ENCODE data around the gene CDK18. TPM values are rescaled to one million over a fixed set of nuclear protein-coding genes. Genes with fewer than 3 reads are reported as not detected.
"Not testable (repeated sequence)": the region's sequence is repeated elsewhere in the genome, so short reads cannot be mapped to it uniquely, and the experiment has no call there.

The CDK18 gene
- total and polyA plus RNA-seq, 4 donors = 2.4 to 3.7 (median 3.1) TPM

- not testable (repeated sequence) for H3K27me3 ChIP-seq (ENCODE audit: control insufficient read depth in 4 of 4, insufficient read depth in 4 of 4, low read length in 3 of 4)
- WGBS = 90% methylated on average over 11 of the region's 11 CpGs
Observed at GRCh38 chr1:205482587-205482986, 21.9 kb upstream of the CDK18 start.

DNA sequence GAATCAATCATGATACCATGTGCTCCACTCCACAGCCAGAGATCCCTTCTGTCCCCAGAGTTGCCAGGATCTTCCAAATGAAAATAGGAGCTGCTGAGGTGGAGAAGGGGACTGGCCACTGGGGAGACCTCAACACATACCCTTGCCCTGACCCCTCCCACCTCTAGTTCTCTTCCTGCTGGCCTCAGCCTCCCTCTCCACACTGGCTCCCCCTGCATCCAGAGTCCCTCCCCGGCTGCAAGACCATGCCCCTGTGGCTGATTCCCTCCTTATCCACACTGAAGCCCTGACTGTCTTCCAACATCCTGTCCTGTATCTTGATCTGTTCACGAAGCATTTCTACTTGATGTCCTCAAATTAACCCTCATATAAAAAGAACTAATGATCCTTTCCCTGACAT is 21.1 kb upstream of the CDK18 start:
- 38% methylated on average over 2 of the region's 2 CpGs for WGBS
- no peak overlapping the region for H3K27ac ChIP-seq (ENCODE audit: low read depth in 1 of 2, low read length in 2 of 2)
- no peaks in the 10 kb centered on the region for H3K9me3 ChIP-seq (ENCODE audit: control insufficient read depth in 4 of 4, low read length in 3 of 4)
- H3K4me1 ChIP-seq (ENCODE audit: control insufficient read depth in 4 of 4, insufficient read depth in 4 of 4, low read length in 3 of 4) = peaks cover 0 to 6% (median 0%) of the 10 kb centered on the region in 4 donors
- peaks cover 0 to 3% (median 0%) of the 10 kb centered on the region in 4 donors for H3K27me3 ChIP-seq (ENCODE audit: control insufficient read depth in 4 of 4, insufficient read depth in 4 of 4, low read length in 3 of 4)
- DNase-seq (ENCODE audit: low spot score) = no peak
- TF ChIP-seq, protein P1, sequence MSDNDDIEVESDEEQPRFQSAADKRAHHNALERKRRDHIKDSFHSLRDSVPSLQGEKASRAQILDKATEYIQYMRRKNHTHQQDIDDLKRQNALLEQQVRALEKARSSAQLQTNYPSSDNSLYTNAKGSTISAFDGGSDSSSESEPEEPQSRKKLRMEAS (IDR thresholded peaks at IDR 0.05) = no peak
- TF ChIP-seq HNF4G (IDR thresholded peaks at IDR 0.05) = no peak
- TF ChIP-seq, protein P2, sequence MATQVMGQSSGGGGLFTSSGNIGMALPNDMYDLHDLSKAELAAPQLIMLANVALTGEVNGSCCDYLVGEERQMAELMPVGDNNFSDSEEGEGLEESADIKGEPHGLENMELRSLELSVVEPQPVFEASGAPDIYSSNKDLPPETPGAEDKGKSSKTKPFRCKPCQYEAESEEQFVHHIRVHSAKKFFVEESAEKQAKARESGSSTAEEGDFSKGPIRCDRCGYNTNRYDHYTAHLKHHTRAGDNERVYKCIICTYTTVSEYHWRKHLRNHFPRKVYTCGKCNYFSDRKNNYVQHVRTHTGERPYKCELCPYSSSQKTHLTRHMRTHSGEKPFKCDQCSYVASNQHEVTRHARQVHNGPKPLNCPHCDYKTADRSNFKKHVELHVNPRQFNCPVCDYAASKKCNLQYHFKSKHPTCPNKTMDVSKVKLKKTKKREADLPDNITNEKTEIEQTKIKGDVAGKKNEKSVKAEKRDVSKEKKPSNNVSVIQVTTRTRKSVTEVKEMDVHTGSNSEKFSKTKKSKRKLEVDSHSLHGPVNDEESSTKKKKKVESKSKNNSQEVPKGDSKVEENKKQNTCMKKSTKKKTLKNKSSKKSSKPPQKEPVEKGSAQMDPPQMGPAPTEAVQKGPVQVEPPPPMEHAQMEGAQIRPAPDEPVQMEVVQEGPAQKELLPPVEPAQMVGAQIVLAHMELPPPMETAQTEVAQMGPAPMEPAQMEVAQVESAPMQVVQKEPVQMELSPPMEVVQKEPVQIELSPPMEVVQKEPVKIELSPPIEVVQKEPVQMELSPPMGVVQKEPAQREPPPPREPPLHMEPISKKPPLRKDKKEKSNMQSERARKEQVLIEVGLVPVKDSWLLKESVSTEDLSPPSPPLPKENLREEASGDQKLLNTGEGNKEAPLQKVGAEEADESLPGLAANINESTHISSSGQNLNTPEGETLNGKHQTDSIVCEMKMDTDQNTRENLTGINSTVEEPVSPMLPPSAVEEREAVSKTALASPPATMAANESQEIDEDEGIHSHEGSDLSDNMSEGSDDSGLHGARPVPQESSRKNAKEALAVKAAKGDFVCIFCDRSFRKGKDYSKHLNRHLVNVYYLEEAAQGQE (IDR thresholded peaks at IDR 0.05) = no peak
- TF ChIP-seq FOXA2 (IDR thresholded peaks at IDR 0.05) = no peak
- no peak for TF ChIP-seq YY1 (IDR thresholded peaks at IDR 0.05)
- no peak for TF ChIP-seq RXRA (IDR thresholded peaks at IDR 0.05)
- TF ChIP-seq ZBTB33 (IDR thresholded peaks at IDR 0.05) = no peak
- no peak for TF ChIP-seq HNF4A (conservative IDR thresholded peaks at IDR 0.05)
- TF ChIP-seq TAF1 (conservative IDR thresholded peaks at IDR 0.05) = no peak
- TF ChIP-seq RAD21 (IDR thresholded peaks at IDR 0.05) = no peak
- no peak for TF ChIP-seq GABPA (IDR thresholded peaks at IDR 0.05 in 1 of 2, conservative IDR thresholded peaks at IDR 0.05 in 1 of 2)
- TF ChIP-seq FOXA1 (IDR thresholded peaks at IDR 0.05) = no peak
- TF ChIP-seq JUND (IDR thresholded peaks at IDR 0.05) = no peak
- no peak for TF ChIP-seq NR2F2 (IDR thresholded peaks at IDR 0.05)
- TF ChIP-seq ATF3 (IDR thresholded peaks at IDR 0.05) = no peak
- TF ChIP-seq EGR1 (IDR thresholded peaks at IDR 0.05; ENCODE audit: low read depth in 2 of 2) = no peak
- TF ChIP-seq SP1 (IDR thresholded peaks at IDR 0.05) = no peak
- TF ChIP-seq, protein P3, sequence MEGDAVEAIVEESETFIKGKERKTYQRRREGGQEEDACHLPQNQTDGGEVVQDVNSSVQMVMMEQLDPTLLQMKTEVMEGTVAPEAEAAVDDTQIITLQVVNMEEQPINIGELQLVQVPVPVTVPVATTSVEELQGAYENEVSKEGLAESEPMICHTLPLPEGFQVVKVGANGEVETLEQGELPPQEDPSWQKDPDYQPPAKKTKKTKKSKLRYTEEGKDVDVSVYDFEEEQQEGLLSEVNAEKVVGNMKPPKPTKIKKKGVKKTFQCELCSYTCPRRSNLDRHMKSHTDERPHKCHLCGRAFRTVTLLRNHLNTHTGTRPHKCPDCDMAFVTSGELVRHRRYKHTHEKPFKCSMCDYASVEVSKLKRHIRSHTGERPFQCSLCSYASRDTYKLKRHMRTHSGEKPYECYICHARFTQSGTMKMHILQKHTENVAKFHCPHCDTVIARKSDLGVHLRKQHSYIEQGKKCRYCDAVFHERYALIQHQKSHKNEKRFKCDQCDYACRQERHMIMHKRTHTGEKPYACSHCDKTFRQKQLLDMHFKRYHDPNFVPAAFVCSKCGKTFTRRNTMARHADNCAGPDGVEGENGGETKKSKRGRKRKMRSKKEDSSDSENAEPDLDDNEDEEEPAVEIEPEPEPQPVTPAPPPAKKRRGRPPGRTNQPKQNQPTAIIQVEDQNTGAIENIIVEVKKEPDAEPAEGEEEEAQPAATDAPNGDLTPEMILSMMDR (IDR thresholded peaks at IDR 0.05; ENCODE audit: low read depth, low read length, missing input control) = no peak
- H3K36me3 ChIP-seq (ENCODE audit: control insufficient read depth in 4 of 4, insufficient read depth in 3 of 4, low read depth in 1 of 4, low read length in 3 of 4) = no peaks in the 10 kb centered on the region
- H3K9ac ChIP-seq (ENCODE audit: low read depth in 1 of 2, low read length in 2 of 2) = no peak overlapping the region
- no peak overlapping the region for H3K4me3 ChIP-seq (ENCODE audit: low read depth in 1 of 3, low read length in 3 of 3)

More at GRCh38 chr1:205482587-205482986, 21.9 kb upstream of the CDK18 start:
- not testable (repeated sequence) for H3K4me3 ChIP-seq (ENCODE audit: low read depth in 1 of 3, low read length in 3 of 3); H3K9me3 ChIP-seq (ENCODE audit: control insufficient read depth in 4 of 4, low read length in 3 of 4); H3K9ac ChIP-seq (ENCODE audit: low read depth in 1 of 2, low read length in 2 of 2); H3K27ac ChIP-seq (ENCODE audit: low read depth in 1 of 2, low read length in 2 of 2); H3K36me3 ChIP-seq (ENCODE audit: control insufficient read depth in 4 of 4, insufficient read depth in 3 of 4, low read depth in 1 of 4, low read length in 3 of 4); DNase-seq (ENCODE audit: low spot score); H3K4me1 ChIP-seq (ENCODE audit: control insufficient read depth in 4 of 4, insufficient read depth in 4 of 4, low read length in 3 of 4)
